ENCODE measurements around the gene SLC22A5. TPM values are rescaled to one million over a fixed set of nuclear protein-coding genes. Genes with fewer than 3 reads are reported as not detected.

SLC22A5 gene
- total and polyA plus RNA-seq, 9 of the 15 experiments (the other 6 are each of a cell fraction or from before 2014, with no cell fraction given), result 3.0 to 16.6 (median 8.3) TPM

DNA sequence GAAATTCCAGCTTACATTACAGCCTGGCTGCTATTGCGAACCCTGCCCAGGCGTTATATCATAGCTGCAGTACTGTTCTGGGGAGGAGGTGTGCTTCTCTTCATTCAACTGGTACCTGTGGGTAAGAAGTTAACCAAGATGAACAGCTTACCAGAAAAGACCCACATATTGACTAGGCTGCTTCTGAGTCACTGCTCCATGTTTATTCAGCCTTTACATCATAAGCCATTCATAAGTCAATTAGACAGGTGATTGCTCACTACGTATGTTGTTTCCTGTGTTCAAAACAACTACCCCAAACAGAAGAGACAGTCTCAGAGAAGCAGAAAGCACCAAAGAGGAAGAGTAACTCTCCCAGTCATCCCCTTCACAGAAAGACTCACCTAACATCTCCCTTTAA is 34.7 kb upstream of the SLC22A5 start:
- 80% methylated on average over 3 of the region's 3 CpGs for WGBS (ENCODE audit: insufficient coverage, low coverage, missing lambda C conversion rate)
- Histone ChIP-seq H3K9me1 (ENCODE audit: control insufficient read depth, insufficient read depth, low read length) (no peaks in the 10 kb centered on the region), H3K9ac (ENCODE audit: insufficient read depth in 1 of 2, low read depth in 2 of 2, low read length in 2 of 2) (no peak overlapping the region), H3K36me3 (ENCODE audit: control insufficient read depth, insufficient read depth, low read length) (peaks cover 42% of the 10 kb centered on the region), H2AFZ (ENCODE audit: low read depth, low read length) (no peak overlapping the region), H3K4me1 (replicated peaks in 1 of 2; ENCODE audit: control insufficient read depth in 2 of 2, insufficient read depth in 2 of 2, low read length in 2 of 2) (no peaks in the 10 kb centered on the region), H3K27me3 (ENCODE audit: control insufficient read depth in 2 of 2, insufficient read depth in 2 of 2, low read length in 2 of 2) (no peaks in the 10 kb centered on the region), H4K20me1 (replicated peaks; ENCODE audit: control insufficient read depth, insufficient read depth, low read length) (no peaks in the 10 kb centered on the region), H3K9me3 (replicated peaks; ENCODE audit: control insufficient read depth, insufficient read depth, low read depth, low read length) (no peaks in the 10 kb centered on the region), H3K4me3 (no peak overlapping the region), H3K4me2 (ENCODE audit: insufficient read depth, low read length) (no peak overlapping the region), H3K27ac (ENCODE audit: extremely low read depth, low read depth, low read length) (no peak overlapping the region), H3K79me2 (ENCODE audit: control insufficient read depth, insufficient read depth, low read length) (no peaks in the 10 kb centered on the region)
- in situ Hi-C loops (cut with MboI), result no loop called here
- no TSS peak for BruUV-seq (replicated peaks)
- intact Hi-C loops (cut with micrococcal nuclease), result no loop called here
- DNase-seq (ENCODE audit: extremely low read depth in 1 of 4, low spot score in 3 of 4), result no peak
- ATAC-seq, result no peak
- CTCF ChIA-PET (ENCODE audit: low intra/inter-chr PET ratio), result no interaction called here
- TF ChIP-seq SRSF9 (IDR thresholded peaks at IDR 0.05; ENCODE audit: borderline replicate concordance, low read depth, low read length), result no peak
- TF ChIP-seq, protein P1, sequence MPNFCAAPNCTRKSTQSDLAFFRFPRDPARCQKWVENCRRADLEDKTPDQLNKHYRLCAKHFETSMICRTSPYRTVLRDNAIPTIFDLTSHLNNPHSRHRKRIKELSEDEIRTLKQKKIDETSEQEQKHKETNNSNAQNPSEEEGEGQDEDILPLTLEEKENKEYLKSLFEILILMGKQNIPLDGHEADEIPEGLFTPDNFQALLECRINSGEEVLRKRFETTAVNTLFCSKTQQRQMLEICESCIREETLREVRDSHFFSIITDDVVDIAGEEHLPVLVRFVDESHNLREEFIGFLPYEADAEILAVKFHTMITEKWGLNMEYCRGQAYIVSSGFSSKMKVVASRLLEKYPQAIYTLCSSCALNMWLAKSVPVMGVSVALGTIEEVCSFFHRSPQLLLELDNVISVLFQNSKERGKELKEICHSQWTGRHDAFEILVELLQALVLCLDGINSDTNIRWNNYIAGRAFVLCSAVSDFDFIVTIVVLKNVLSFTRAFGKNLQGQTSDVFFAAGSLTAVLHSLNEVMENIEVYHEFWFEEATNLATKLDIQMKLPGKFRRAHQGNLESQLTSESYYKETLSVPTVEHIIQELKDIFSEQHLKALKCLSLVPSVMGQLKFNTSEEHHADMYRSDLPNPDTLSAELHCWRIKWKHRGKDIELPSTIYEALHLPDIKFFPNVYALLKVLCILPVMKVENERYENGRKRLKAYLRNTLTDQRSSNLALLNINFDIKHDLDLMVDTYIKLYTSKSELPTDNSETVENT (CRISPR knock-in tag; IDR thresholded peaks at IDR 0.05), result no peak
- TF ChIP-seq TAL1 (IDR thresholded peaks at IDR 0.05), result no peak
- no peak for TF ChIP-seq ATF7 (IDR thresholded peaks at IDR 0.05)
- TF ChIP-seq, protein P2, sequence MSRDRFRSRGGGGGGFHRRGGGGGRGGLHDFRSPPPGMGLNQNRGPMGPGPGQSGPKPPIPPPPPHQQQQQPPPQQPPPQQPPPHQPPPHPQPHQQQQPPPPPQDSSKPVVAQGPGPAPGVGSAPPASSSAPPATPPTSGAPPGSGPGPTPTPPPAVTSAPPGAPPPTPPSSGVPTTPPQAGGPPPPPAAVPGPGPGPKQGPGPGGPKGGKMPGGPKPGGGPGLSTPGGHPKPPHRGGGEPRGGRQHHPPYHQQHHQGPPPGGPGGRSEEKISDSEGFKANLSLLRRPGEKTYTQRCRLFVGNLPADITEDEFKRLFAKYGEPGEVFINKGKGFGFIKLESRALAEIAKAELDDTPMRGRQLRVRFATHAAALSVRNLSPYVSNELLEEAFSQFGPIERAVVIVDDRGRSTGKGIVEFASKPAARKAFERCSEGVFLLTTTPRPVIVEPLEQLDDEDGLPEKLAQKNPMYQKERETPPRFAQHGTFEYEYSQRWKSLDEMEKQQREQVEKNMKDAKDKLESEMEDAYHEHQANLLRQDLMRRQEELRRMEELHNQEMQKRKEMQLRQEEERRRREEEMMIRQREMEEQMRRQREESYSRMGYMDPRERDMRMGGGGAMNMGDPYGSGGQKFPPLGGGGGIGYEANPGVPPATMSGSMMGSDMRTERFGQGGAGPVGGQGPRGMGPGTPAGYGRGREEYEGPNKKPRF (IDR thresholded peaks at IDR 0.05; ENCODE audit: low read depth, low read length), result no peak
- TF ChIP-seq AFF1 (IDR thresholded peaks at IDR 0.05; ENCODE audit: low read depth in 1 of 2, partially characterized antibody in 2 of 2), result no peak
- no peak for FAIRE-seq
- POLR2A ChIA-PET, result interaction anchor here (0.6 to 1.7 kb wide), 4 partner anchors 10 to 247 kb away, joined by 4 to 6 read pairs (median 5); partner anchors contain the start of gene SLC22A5
